ENCODE data around the gene MEDAG. TPM values are rescaled to one million over a fixed set of nuclear protein-coding genes. Genes with fewer than 3 reads are reported as not detected.

Gene MEDAG
- total RNA-seq, 1 experiment from 2014 or later, result 11.1 TPM

DNA sequence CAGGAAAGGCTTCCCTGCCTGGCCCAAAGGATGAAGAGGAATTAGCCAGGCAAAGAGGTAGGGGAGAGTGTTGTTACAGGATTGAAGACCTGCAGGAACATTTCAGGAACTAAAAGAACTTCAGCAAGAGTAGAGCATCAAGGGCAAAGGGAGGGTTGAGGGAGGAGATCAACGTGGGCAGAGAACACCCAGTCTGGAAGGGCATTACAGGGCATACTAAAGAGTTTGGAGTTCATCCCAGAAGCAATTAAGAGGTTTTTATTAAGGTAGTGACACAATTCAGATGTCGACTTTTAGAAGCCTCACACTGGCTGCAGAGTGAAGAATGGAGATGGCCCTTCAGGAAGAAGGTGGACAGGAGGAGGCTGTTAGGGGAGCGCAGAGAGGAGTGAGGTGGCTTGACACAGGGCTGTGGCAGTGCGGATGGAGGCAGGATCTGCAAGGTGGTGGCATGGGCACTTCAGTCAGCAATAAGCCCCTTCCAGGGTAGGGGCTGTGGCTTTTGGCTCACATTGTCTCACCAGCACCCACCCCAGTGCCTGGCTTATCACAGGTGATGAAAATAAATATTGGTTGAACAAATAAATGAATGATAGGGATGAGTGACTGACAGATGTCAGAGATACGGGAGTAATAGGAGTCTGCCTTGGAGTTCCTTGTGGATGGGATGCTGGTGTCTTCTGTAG, 51.3 kb downstream of the MEDAG start:
- no peak for DNase-seq (ENCODE audit: low read depth)

DNA sequence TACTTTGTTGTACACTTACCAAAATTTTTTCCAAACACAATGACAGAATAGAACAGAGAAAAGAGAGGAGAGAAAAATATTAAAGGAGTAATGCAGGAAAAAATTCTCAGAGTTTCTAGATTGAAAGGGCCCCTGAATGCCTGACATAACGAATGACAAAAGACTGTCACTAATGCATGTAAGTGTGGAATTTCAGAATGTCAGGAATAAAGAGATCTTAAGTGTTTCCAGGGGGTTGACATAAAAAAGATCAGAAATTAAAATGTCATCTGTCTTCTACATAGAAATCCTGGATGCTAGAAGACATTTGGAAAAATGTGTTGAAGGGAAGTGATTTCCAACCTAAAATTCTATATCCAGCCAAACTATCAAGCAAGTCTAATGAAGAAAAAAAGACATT, 53.6 kb downstream of the MEDAG start:
- no peak for DNase-seq (ENCODE audit: low read depth)

GRCh38 chr13:30963791-30964190, 57.7 kb downstream of the MEDAG start:
- peak; percentile 19 for DNase-seq (ENCODE audit: low read depth)

GRCh38 chr13:30965380-30965779, 59.3 kb downstream of the MEDAG start:
- peak; percentile 17 for DNase-seq (ENCODE audit: low read depth)

GRCh38 chr13:30966101-30966500, 60.0 kb downstream of the MEDAG start:
- DNase-seq (ENCODE audit: low read depth), result no peak

DNA sequence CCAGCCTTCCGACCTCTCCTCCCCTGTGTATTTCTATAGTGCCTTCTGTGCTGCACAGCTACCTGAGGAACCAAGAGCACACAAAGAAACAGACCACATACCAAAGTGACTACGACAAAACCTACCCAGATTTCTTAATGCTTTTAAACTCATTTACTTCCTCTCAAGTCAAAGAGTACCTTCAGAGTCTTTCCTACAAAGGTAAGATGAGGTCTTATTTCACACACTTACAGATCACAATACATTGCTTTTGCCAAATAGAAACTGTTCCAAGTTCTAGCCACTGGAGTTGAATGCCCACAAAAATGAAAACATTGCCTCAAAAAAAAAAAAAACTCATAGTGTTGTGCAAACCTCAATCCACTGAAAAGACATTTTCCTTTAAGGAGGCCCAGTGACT, 62.8 kb downstream of the MEDAG start:
- peak; percentile 29 for DNase-seq (ENCODE audit: low read depth)

DNA sequence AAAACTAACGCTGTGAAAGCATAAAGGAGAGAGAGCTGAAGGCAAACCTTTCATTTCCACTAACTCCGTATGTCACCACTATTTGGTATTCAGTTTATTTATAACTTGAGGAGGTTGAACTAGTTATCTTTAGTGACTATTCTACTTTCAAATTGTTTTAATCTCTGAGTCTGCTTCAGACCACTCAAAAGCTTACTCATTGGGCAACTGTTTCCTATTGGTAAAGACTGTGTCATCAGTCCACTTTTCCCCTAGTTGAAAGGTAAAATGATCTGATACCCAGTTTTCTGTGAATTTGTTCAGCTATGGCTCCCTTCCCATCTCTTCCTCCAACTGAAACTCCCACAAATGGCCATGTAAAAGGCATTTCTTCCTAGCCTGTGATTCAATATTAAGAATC, 65.5 kb downstream of the MEDAG start:
- peak; percentile 26 for DNase-seq (ENCODE audit: low read depth)

DNA sequence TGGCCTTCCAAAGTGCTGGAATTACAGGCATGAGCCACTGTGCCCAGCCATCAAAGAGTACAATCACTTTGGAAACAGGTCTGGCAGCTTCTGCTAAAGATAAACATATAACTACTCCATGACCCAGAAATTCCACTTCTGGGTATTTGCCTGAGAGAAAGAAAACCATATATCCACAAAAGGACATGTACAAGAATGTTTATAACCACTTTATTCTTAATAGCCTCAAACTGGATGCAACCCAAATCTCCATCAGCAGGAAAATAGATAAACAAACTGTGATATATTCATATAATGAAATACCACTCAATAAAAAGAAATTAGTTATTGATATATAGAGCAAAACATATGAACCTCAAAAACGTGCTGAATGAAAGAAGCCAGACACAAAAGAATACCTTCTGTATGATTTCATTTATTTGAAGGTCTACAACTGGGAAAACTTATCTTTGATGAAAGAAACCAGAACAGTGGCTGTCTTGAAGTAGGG, 66.9 kb downstream of the MEDAG start:
- DNase-seq (ENCODE audit: low read depth), result no peak

DNA sequence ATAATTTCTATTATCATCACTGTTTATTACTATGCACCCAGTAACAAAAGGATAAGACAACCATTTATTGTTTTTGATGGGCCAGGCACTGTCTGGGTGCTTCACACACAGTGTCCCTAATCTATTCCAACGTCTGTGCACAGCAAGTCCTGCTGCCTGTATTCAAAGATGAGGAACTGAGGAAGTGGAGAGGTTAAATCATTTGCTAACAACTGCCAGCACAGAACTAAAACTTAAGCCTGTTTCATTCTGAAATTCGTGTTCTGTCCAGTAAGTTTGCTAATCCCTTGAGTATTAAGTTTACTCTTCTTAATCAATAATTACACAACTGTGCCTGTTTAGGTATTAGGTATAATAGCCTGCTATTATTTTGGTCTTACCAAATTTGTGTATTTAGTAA, 68.3 kb downstream of the MEDAG start:
- no peak for DNase-seq (ENCODE audit: low read depth)

Other genes starting within 250 kb of the MEDAG start
- 1.2 and 1.6 TPM in 2 replicates for gene ALOX5AP, start 170.7 kb upstream of the MEDAG start, total RNA-seq (2014; rRNA removed)
- not detected in 2 replicates for gene TEX26, start 26.4 kb downstream of the MEDAG start, total RNA-seq (2014; rRNA removed)